Brain microvascular endothelial cell (primary cell): ENCODE data around the gene DPEP1.

Experiments
- DNase-seq: peaks from one replicate; pipeline ENCODE4 v3.0.0-alpha.2; 2020
- H3K27ac ChIP-seq: fragments of 250-450 bp; sonication (Bioruptor Pico); 2 replicates; pipeline ENCODE4 v1.5.1; 2020; ENCODE audit warnings: mild to moderate bottlenecking, moderate library complexity
- H3K27me3 ChIP-seq: fragments of 250-450 bp; sonication (Bioruptor Pico); replicated peaks from 2 replicates; pipeline ENCODE4 v1.5.1; 2020; ENCODE audit warnings: mild to moderate bottlenecking
- H3K36me3 ChIP-seq: fragments of 250-450 bp; sonication (Bioruptor Pico); replicated peaks from 2 replicates; pipeline ENCODE4 v1.5.1; 2020; ENCODE audit warnings: mild to moderate bottlenecking
- H3K4me3 ChIP-seq: 2 replicates; pipeline ENCODE4 v1.5.1; 2011; ENCODE audit warnings: low read depth, mild to moderate bottlenecking, control low read depth, low read length, moderate library complexity
- in situ Hi-C: cut with HindIII; loops from 2 replicates; pipeline ENCODE4 v1.10.0; 2017; ENCODE audit warnings: low sequenced_read_pairs, low pct_ligation_motif_present
- TF ChIP-seq, protein P1 (sequence below): IDR thresholded peaks from 2 replicates; pipeline ENCODE4 v1.5.1; 2011; ENCODE audit warnings: low read depth, mild to moderate bottlenecking, moderate library complexity, low read length, control low read depth, inconsistent platforms; ENCODE audit errors: missing control alignments

DPEP1 gene

DNA sequence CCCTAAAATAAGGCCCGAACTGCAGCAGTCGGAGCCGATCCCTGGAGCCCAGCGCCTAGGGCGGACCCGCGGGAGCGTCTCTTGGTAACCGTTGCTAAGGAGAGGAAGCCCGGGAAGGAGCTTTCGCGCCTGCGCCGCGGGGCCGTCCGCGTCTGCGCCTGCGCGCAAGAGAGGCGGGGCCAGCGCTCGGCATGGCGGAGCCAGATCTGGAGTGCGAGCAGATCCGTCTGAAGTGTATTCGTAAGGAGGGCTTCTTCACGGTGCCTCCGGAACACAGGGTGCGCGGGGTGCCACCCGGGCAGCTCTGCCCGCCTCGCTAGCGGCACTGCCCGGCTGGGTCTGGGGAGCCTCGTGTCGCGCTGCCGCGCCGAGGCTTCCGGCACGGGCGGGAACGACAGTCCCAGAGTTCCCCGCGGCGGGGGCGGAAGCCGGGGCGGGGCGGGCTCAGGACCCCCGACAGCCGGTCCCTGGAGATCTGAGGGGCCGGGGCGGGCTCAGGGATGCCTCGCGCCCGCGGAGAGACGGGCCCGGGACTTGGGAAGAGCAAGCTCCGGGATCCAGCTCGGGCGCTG is 73.2 kb downstream of the DPEP1 start, which contains the start of gene CDK10:
Gene CDK10 (plus strand): TSS at position 170 of the 572 bp plus-strand sequence. CDS start 22 bp downstream, at position 192.
- H3K27ac ChIP-seq: peak within 1 kb of the TSS; percentile 83
- in situ Hi-C loops: no loop called here
- DNase-seq: peak; percentile 83
- H3K4me3 ChIP-seq: peak within 1 kb of the TSS; percentile 83
- H3K27me3 ChIP-seq: no peaks in the 10 kb centered on the region
- peaks cover 24% of the 10 kb centered on the region for H3K36me3 ChIP-seq
- TF ChIP-seq, protein P1, sequence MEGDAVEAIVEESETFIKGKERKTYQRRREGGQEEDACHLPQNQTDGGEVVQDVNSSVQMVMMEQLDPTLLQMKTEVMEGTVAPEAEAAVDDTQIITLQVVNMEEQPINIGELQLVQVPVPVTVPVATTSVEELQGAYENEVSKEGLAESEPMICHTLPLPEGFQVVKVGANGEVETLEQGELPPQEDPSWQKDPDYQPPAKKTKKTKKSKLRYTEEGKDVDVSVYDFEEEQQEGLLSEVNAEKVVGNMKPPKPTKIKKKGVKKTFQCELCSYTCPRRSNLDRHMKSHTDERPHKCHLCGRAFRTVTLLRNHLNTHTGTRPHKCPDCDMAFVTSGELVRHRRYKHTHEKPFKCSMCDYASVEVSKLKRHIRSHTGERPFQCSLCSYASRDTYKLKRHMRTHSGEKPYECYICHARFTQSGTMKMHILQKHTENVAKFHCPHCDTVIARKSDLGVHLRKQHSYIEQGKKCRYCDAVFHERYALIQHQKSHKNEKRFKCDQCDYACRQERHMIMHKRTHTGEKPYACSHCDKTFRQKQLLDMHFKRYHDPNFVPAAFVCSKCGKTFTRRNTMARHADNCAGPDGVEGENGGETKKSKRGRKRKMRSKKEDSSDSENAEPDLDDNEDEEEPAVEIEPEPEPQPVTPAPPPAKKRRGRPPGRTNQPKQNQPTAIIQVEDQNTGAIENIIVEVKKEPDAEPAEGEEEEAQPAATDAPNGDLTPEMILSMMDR: no peak

DNA sequence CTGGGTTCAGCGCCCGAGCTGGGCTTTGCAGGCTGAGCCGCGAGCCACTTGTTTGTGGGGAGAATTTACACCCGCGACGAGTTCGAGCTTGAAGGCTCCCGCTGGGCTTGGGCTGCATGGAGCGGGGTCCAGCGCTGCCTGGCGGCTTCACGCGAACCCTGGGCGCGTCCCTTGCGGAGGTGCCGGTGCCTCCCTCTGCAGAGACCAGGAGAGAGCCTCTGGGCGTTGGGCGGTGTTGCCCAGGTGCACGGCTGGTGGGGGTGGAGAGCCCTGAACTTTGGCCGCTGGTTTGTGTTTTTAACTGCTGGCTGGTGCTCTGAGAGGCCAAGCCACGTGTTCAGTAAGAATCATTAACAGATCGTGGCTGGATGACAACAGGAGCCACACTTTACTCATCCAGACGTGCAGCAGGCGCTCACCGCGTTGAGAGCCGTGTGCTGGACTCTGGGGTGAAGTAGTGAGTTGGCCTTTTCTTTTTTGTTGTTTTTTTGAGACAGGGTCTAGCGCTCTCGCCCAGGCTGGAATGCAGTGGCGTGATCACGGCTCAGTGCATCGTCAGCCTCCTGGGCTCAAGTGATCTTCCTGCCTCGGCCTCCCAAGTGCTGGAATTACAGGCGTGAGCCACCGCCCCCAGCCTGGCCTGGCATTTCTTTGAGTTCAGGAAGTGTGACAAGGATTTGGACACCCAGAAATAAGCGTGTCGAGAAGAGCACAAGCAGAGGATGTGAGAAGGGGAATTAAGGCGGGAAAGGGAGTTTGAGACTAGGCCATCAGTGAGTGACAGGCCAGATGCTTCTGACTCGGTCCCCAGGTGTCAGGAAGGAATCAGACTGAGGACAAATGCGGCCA is 73.9 kb downstream of the DPEP1 start:
- H3K27ac ChIP-seq: peak overlapping the region; percentile 83
- TF ChIP-seq, protein P1: peak; percentile 33
- DNase-seq: peak; percentile 57
- H3K27me3 ChIP-seq: no peaks in the 10 kb centered on the region
- in situ Hi-C loops: no loop called here
- peak overlapping the region; percentile 83 for H3K4me3 ChIP-seq
- H3K36me3 ChIP-seq: peaks cover 25% of the 10 kb centered on the region
